Activated T-helper 9 cell treated with anti-CD3 and anti-CD28 coated beads, Interleukin-2, amount 50 U/mL, for 16 hours (primary cell): Measurements from ENCODE around the gene NME4.
"Not testable (repeated sequence)": the region's sequence is repeated elsewhere in the genome, so short reads cannot be mapped to it uniquely, and the experiment has no call there.

Source experiments
- DNase-seq: peaks from one replicate; pipeline ENCODE4 v3.0.0-alpha.2; 2020; ENCODE audit warnings: low read depth

NME4 gene

DNA sequence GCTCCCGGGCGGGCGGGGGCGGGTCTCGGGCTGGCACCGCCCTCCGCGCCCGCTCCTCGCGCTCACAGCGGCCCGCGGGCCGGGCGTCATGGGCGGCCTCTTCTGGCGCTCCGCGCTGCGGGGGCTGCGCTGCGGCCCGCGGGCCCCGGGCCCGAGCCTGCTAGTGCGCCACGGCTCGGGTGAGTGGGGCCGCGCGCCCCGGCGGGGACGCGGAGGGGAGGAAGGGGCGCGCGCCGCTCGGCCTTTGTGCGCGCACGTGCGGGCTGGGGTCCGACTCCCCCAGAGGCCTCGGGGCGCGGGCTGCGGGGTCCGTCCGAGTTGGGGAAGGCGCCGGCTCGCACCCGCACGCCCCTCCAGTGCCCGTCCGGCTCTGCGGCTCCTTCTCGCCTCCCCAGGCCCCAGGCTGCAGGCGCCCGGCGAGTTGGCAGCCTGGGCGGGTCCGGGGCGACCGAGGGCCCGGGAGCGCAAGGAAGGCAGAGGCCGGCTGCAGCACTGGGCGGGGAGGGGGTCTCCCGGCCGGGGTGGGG, at the start of gene NME4:
TSS of gene NME4 (plus strand) at position 65 of the 527 bp plus-strand sequence. CDS start at position 89, 24 bp downstream.
- DNase-seq: no peak

DNA sequence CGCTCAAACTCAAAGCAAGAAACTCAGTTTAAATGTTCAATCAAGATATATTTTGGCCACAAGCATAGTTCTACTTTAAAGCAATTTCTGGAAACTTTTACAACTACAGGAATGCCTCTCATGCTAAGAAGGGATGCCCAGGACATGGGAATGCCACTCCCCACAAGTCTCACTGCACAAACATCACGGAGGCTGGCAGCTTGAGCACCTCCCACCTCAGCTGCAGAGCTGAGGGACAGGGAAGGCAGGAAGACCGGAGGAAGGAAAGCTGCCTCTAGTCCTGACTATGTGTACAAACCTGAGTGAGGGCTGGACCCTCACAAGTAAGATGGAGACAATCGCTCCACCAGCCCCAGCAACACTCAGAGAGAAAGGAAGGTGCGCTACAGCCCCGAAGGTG, 49.8 kb upstream of the NME4 start:
- DNase-seq: no peak

DNA sequence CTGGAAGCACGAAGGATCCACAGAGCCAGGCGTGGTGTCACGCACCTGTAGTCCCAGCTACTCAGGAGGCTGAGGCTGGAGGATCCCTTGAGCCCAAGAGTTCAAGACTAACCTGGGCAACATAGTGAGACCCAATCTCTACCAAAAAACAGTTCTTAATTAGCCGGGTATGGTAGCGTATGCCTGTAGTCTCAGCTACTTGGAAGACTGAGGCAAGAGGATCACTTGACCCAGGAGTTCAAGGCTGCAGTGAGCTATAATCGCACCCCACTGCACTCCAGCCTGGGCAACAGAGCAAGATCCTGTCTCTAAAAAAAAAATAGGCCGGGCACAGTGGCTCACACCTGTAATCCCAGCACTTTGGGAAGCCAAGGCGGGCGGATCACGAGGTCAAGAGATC, 48.5 kb upstream of the NME4 start:
- not testable (repeated sequence) for DNase-seq

GRCh38 chr16:349211-349610, 47.8 kb upstream of the NME4 start:
- no peak for DNase-seq

GRCh38 chr16:350203-350602, 46.8 kb upstream of the NME4 start:
- DNase-seq: no peak

- peak; percentile 22 for DNase-seq
These were observed 45.0 kb upstream of the NME4 start for GRCh38 chr16:351804-352520.

- peak; percentile 100 for DNase-seq
These were observed 44.2 kb upstream of the NME4 start, which contains the start of gene AXIN1 for GRCh38 chr16:352547-353403. Gene AXIN1 (minus strand): TSS chr16:352723. CDS start chr16:347025, 5,698 bp downstream.

DNA sequence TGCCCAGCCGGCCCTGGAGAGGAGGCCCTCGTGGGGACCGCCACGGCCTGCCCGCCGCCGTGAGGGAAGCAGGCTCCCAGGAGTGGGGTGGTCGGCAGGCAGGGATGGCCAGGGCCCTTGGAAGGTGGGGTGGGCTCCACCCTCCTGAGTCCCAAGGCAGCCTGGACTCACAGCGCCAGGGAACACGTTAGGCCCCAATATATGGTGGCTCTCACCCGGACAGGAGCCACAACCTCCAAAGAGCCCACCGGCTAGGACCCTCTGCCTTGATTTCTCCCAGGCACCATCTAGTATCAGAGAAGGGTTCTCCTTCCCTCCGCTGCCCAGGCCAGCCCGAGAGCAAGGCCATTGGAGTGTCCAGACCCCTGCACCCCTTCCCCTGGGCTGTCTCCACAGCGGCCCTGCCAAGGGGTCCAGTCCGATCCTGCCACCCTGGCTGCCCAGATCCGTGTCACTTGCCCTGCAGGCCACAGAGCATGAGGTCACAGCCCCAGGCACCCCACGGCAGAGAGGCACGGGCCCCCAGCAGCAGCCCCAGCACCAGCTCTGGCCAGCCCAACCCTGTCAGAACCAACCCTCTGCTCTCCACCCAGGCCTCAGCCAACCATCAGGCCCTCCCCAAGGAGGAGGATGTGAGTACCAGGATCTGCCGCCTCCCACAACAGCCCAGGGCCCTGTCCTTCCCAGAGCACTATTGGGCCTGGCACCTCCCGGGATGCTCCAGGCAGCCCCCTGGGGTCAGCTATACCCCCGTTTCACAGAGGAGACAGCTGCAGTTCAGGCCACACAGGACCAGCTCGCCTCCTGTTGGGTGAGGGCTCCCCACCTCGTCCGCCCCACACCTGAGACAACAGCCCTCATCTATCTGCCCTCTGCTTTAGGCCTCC, 43.4 kb upstream of the NME4 start:
- no peak for DNase-seq

DNA sequence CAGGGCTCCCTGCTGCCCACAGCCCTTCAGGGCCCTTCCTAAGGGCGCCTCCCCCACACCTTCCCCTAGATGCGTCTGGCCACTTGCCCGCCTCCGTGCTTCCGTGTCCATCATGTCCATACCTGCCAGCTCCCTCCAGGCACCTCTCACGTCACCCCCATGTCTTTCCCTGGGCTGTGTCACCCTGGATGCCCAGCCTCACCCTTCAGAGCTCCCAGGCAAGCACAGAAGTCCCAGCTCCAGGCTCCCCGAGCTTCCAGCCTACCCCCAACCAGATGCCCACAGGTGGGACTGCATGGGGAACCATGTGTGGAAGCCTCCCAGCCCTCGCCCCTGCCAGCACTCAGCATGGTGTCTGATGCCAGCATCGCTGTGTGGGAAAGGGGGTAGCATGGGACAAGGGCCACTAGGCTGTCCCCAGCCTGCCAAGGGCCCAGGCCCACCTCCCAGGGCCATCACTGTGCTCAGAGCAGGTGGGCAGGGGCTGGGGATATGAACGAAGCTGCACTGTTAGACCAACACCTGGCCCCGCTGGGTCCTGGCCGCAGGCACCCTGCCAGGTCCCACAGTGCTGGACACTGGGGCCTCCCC, 42.6 kb upstream of the NME4 start:
- DNase-seq: no peak

DNA sequence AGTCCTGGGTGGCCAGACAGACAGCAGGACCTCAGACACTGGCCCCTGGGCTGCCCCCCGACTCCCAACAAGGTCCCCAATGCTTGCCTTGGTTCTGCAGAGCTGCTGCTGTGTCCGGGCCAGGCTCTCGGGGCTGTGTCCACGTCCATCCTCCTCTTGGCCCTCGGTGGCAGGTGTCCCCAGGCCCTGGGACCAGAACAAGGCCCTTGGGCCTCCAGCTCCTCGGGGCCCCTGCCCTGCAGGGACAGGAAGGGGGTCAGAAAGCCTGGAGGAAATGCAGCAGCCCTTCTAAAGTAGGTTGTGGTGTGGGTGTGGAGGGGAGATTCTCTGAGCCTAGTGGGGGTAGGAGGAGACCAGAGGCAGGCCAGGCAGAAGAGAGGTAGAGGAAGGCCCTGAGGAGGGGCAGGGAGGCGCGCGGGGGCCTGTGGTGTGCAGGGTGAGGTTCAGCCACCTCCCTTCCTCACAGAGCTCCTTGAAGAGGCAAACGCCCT, 42.0 kb upstream of the NME4 start:
- DNase-seq: no peak

- no peak for DNase-seq
These were observed 40.3 kb upstream of the NME4 start for GRCh38 chr16:356741-357140.

DNA sequence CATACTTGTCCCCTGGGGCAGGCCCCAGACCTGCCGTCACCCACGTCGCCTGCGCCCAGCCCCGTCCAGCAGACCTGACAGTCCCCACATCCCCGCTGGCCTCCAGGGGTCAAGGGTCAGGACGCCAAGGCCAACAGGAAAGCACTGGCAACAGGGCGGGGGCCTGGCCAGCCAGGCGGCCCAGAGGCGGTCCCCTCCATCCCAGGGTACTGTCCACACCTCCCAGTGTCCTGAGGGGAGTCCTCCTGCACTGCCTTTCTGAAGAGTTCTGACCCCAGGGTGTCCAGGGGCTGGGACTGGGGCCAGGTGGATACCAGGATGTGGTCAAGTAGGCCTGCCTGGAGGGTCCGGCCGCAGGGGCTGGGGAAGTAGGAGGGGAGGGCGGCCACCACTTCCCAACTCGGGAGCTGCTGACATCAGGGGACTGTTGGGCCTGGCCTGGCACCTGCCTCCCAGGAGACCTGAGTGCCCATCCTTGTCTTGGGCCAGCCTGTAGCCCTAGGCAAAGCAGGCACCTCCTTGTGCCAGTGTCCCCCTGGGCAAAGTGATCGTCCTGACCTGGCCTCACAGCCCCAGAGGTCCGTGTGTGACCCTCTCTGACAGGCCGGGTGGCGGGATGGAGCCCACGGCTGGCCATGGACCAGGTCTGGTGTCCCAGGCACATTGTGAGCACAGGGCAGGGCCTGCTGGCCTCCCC, 37.8 kb upstream of the NME4 start:
- no peak for DNase-seq

DNA sequence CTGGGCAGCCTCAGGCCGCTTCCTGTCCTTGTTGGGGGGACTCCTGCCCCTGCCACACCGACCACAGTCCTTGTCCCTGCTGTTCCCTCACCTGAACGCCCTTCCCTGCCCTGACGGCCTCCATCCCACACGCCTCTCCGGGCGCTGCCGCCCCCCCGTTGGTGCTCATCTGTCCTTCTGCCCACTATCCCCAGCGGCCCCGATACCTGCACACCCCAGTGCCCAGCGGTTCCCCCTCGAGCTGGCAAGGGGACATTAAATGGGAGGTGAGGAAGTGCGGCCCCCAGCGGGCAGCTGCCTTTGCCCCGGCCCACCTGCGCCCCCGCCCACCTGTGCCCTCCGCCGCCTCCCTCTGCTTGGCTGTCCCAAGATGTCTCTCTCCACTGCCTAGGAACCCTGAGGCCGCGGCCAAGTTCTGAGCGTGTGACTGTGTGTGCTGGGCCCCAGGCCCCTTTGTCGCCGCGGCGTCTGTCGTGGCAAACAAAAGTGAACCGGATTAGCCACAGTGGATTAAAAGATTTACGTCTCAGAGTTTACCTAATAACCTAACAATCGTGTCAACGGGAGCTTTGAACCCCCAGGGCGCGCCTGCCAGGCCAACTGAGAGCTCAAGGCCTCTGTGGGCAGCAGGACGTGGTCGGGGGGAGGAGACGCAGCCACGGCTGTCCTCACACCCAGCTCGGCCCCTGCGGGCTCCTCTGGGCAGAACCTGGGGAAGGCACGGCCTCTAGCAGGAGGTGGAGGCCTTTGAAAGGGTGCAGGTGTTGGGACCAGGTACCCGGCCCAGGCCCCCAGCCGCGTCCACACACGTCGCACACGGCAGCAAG, 36.9 kb upstream of the NME4 start:
- no peak for DNase-seq

GRCh38 chr16:360698-361336, 36.2 kb upstream of the NME4 start:
- DNase-seq: no peak

- DNase-seq: no peak
These were observed 35.6 kb upstream of the NME4 start for GRCh38 chr16:361341-361871.

DNA sequence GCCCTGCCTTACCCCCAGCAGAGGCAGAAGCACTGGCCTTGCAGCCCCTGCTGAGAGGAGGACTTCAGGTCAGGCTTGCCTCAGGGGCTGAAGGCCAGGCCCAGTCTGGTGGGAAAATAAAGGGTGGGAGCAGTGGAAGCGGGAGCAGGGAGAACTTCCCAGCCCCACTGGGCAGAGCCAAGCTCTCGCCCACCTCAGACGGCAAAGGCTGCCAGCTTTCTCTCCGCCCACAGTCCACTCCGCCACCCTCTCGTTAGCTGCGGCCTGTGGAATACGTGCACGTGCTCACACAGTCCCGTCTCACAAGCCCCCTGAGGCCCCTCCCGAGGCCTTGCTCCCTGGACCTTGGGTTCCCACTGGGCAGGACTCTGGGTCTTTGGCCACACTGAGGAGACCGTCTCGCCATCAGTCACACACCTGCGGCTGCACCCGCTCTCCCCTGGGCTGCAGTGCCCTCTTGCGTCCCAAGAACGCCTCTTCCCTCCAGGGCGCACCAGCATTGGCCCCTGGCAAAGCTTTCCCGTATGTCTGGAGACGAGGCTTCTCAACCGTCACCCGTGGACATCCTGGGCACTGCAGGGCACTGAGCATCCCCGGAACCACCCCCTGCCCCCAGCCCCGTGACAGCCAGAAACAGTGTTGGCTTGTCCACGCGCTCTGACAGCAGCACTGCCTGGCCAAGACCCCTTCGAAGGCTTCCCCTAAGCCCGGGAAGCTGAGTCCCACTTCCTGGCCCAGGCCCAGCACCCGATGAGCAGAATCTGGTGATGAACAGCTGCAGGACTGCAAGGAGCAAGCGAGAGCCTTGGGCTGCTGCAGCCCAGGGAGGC, 34.9 kb upstream of the NME4 start:
- DNase-seq: peak; percentile 57

DNA sequence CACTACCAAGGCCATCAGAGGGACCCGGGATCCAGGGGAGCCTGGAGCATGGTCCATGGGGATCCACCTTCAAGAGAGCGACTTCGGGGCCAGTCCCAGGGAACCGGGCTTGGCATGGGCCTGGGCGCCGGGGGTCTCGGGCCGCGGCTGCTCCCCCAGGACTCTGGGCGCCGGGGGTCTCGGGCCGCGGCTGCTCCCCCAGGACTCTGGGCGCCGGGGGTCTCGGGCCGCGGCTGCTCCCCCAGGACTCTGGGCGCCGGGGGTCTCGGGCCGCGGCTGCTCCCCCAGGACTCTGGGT, 34.3 kb upstream of the NME4 start:
- not testable (repeated sequence) for DNase-seq

- DNase-seq: no peak
These were observed 33.8 kb upstream of the NME4 start for GRCh38 chr16:363110-363765.
